ENCODE data around the gene HDAC6. TPM values are rescaled to one million over a fixed set of nuclear protein-coding genes. Genes with fewer than 3 reads are reported as not detected.

HDAC6 gene
- total and polyA plus RNA-seq, 2 donors (not counting 3 experiments of a cell fraction or from before 2014, with no cell fraction given), result 43.7 to 58.4 TPM

DNA sequence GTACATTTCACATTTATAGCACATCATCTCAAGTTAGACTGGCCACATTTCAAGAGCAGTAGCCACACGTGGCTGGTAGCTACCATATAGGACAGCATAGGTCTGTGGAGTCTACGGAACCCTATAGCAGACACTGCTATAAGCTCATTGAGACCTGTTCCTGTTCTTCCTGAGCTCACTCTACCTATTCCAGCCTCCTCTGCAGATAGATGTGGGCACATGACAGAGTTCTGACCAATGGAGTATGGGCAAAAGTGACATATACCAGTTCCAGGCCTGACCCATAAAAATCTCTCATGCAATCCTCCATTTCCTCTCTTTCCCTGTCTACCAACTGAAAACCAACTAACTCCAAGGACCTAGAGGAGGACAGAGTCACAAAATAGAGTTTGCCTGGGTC is 3.5 kb upstream of the HDAC6 start:
- BruUV-seq (replicated peaks), result no TSS peak
- H3K9ac ChIP-seq (replicated peaks; ENCODE audit: extremely low read depth, insufficient read depth, low read length), result no peak overlapping the region
- no peak overlapping the region for H3K4me3 ChIP-seq (replicated peaks in 1 of 3; ENCODE audit: insufficient read depth in 1 of 3, low read depth in 1 of 3, low read length in 3 of 3)
- no peaks in the 10 kb centered on the region for H3K27me3 ChIP-seq (ENCODE audit: control insufficient read depth in 2 of 2, insufficient read depth in 2 of 2, low read length in 2 of 2)
- H3K27ac ChIP-seq (ENCODE audit: insufficient read depth, low read depth, low read length), result no peak overlapping the region
- no peak for TF ChIP-seq POLR2AphosphoS5 (IDR thresholded peaks at IDR 0.05; ENCODE audit: insufficient read depth, low read depth, low read length)
- TF ChIP-seq GATA2 (IDR thresholded peaks at IDR 0.05; ENCODE audit: insufficient read depth, insufficient read length, low read depth, low read length), result no peak
- TF ChIP-seq MYC (IDR thresholded peaks at IDR 0.05; ENCODE audit: low read depth, low read length), result no peak
- no peak for TF ChIP-seq EZH2 (IDR thresholded peaks at IDR 0.05; ENCODE audit: borderline replicate concordance, low read depth, low read length, severe bottlenecking)
- no peak for TF ChIP-seq POLR2A (IDR thresholded peaks at IDR 0.05; ENCODE audit: low read depth, low read length)
- TF ChIP-seq, protein P1, sequence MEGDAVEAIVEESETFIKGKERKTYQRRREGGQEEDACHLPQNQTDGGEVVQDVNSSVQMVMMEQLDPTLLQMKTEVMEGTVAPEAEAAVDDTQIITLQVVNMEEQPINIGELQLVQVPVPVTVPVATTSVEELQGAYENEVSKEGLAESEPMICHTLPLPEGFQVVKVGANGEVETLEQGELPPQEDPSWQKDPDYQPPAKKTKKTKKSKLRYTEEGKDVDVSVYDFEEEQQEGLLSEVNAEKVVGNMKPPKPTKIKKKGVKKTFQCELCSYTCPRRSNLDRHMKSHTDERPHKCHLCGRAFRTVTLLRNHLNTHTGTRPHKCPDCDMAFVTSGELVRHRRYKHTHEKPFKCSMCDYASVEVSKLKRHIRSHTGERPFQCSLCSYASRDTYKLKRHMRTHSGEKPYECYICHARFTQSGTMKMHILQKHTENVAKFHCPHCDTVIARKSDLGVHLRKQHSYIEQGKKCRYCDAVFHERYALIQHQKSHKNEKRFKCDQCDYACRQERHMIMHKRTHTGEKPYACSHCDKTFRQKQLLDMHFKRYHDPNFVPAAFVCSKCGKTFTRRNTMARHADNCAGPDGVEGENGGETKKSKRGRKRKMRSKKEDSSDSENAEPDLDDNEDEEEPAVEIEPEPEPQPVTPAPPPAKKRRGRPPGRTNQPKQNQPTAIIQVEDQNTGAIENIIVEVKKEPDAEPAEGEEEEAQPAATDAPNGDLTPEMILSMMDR (IDR thresholded peaks at IDR 0.05; ENCODE audit: extremely low read depth in 1 of 2, insufficient read depth in 1 of 2, low read depth in 1 of 2, low read length in 2 of 2), result no peak
- POLR2A ChIA-PET, result no interaction called here
- H4K20me1 ChIP-seq (replicated peaks; ENCODE audit: control insufficient read depth, extremely low read depth, insufficient read depth, low read length), result no peaks in the 10 kb centered on the region
- H3K79me2 ChIP-seq (ENCODE audit: control insufficient read depth, insufficient read depth, low read length), result no peaks in the 10 kb centered on the region
- no peak for FAIRE-seq
- CTCF ChIA-PET, result no interaction called here
- H2AFZ ChIP-seq (ENCODE audit: low read depth, low read length), result no peak overlapping the region
- H3K4me1 ChIP-seq (ENCODE audit: control insufficient read depth, extremely low read depth, insufficient read depth, low read length), result peaks cover 4% of the 10 kb centered on the region
- no peaks in the 10 kb centered on the region for H3K9me1 ChIP-seq (replicated peaks; ENCODE audit: control insufficient read depth, extremely low read depth, insufficient read depth, low read length)
- dilution Hi-C loops (cut with MboI; ENCODE audit: extremely low pct_ligation_motif_present, low sequenced_read_pairs) (no loop called here), intact Hi-C loops (cut with micrococcal nuclease) (no loop called here)
- H3K36me3 ChIP-seq (ENCODE audit: control insufficient read depth in 2 of 2, extremely low read depth in 1 of 2, insufficient read depth in 2 of 2, low read length in 2 of 2), result no peaks in the 10 kb centered on the region
- no peak overlapping the region for H3K4me2 ChIP-seq (ENCODE audit: insufficient read depth, low read length)
- DNase-seq (ENCODE audit: low read depth, low spot score), result no peak
- no peaks in the 10 kb centered on the region for H3K9me3 ChIP-seq (replicated peaks; ENCODE audit: control insufficient read depth, insufficient read depth, low read length)
